Adrenal gland (tissue), 12 donors: ENCODE results near the gene RNF10. TPM values are rescaled to one million over a fixed set of nuclear protein-coding genes. Genes with fewer than 3 reads are reported as not detected.
A peak's percentile ranks its signal among the peaks of the same experiment; 100 is the strongest.

Experiments used
- DNase-seq, 7 donors: peaks; one replicate each; pipeline ENCODE4 v3.0.0-alpha.2; 2019 to 2020
- H3K27ac ChIP-seq, 5 donors: fragments of 200-600 bp; sonication (generic) in 4 of 5; 1 replicate in 3 of 5; 2 replicates in 2 of 5; pipeline versions ENCODE4 v1.5.1 to v1.8.0; 2016 to 2020; ENCODE audit warnings: mild to moderate bottlenecking in 1 of 5
- H3K27me3 ChIP-seq: fragments of 200-600 bp; 2 replicates; pipeline ENCODE4 v1.8.0; 2021
- H3K36me3 ChIP-seq, 2 donors: fragments of 200-600 bp; replicated peaks in 1 of 2; 1 replicate in 1 of 2; 2 replicates in 1 of 2; pipeline versions ENCODE4 v1.5.1 to v1.8.0; 2018 to 2022
- H3K4me1 ChIP-seq, 2 donors: fragments of 200-600 bp; replicated peaks in 1 of 2; 1 replicate in 1 of 2; 2 replicates in 1 of 2; pipeline versions ENCODE4 v1.5.1 to v1.8.0; 2018 to 2021
- H3K4me3 ChIP-seq, 4 donors: fragments of 200-600 bp; sonication (generic) in 3 of 4; one replicate each; pipeline ENCODE4 v1.5.1; 2016 to 2018
- H3K9me3 ChIP-seq, 3 donors: fragments of 200-600 bp; sonication (generic) in 1 of 3; replicated peaks in 1 of 3; 1 replicate in 2 of 3; 2 replicates in 1 of 3; pipeline versions ENCODE4 v1.5.1 to v1.8.0; 2016 to 2021
- CTCF ChIP-seq, 6 experiments: fragments of 450-650 bp in 4 of 6; fragments of 200-600 bp in 2 of 6; sonication (generic) in 1 of 6; IDR thresholded peaks; 1 replicate in 5 of 6; 2 replicates in 1 of 6; pipeline versions ENCODE4 v1.5.1 to v1.8.0; 2016 to 2021; ENCODE audit warnings: antibody characterized with exemption in 6 of 6, mild to moderate bottlenecking in 2 of 6, moderate library complexity in 1 of 6
- POLR2A ChIP-seq, 2 donors: fragments of 450-650 bp; IDR thresholded peaks; one replicate each; pipeline ENCODE4 v1.6.1; 2017; ENCODE audit warnings: antibody characterized with exemption in 2 of 2, mild to moderate bottlenecking in 2 of 2, moderate library complexity in 1 of 2
- WGBS, 4 donors: extraction: QIAGEN DNeasy Blood & Tissue Kit in 2 of 4; methylation state at CpG; one replicate each; pipeline versions ENCODE4 v1.1.5 to v1.1.7; 2013 to 2017; 5-methylcytosine and 5-hydroxymethylcytosine counted together
- intact Hi-C, 2 donors: fragments of 100-400 bp; cut with DNase I; formaldehyde crosslinking; loops; one replicate each; pipeline versions ENCODE4 v1.14.1 to v1.15.0; 2022 to 2023
- polyA plus RNA-seq, 3 donors: library from polyadenylated mRNA; stranded (reverse); fragments of 200-250 nt in 2 of 3; fragments of 350-450 nt in 1 of 3; fragmentation: Illumina TruSeq in 1 of 3; extraction: RNeasy Lipid Tissue Mini Kit (QIAGEN cat#74804) in 1 of 3; gene quantifications; one replicate each; pipeline ENCODE4 v1.2.3, GENCODE V29; 2013 to 2014
- total RNA-seq, 9 donors: library from RNA; depleted of rRNA in 4 of 9; stranded (reverse); fragments of >200 nt in 4 of 9; fragments of 120-200 nt in 1 of 9; fragmentation: NEBNext Ultra II Directional in 1 of 9; extraction: Animal tissue kit (Norgen Biotek cat#: 25700) in 1 of 9; gene quantifications; one replicate each; pipeline versions ENCODE4 v1.1.0 to v1.2.4, GENCODE V29; 2013 to 2023
- donor health status: healthy with polysubstance abuse.
- donor health status: Bipolar disorder and iron deficiency.
- donor health status: DM: yes; HTN: yes; CAD: no.
- donor health status: DM: no; HTN: no; CAD: no.
- donor health status: DM: no; HTN: no; CAD: no.
- donor health status: DM: yes; HTN: yes; CAD: no.

RNF10 gene
- total and polyA plus RNA-seq, 12 donors = 99.9 to 741 (median 257) TPM

- intact Hi-C loops = no loop called here
- peak overlapping the region in 2 of 5 donors; percentile 87 to 90 for H3K27ac ChIP-seq
- peak in 1 of 7 donors; percentile 29 for DNase-seq
- H3K27me3 ChIP-seq = no peaks in the 10 kb centered on the region
- WGBS, 4 donors = 24 to 50% (median 35%) methylated on average over 9 to 17 of the region's 17 CpGs
- no peak for TF ChIP-seq POLR2A (IDR thresholded peaks at IDR 0.05)
- no peak for TF ChIP-seq CTCF (IDR thresholded peaks at IDR 0.05)
- H3K4me1 ChIP-seq = peaks cover 15 to 22% of the 10 kb centered on the region in 2 donors
- H3K36me3 ChIP-seq = peaks cover 0 to 15% of the 10 kb centered on the region in 2 donors
- no peaks in the 10 kb centered on the region for H3K9me3 ChIP-seq
- H3K4me3 ChIP-seq = peak overlapping the region in 2 of 4 donors; percentile 86 to 91
Measured at GRCh38 chr12:120495186-120495730, 38.9 kb upstream of the RNF10 start.

DNA sequence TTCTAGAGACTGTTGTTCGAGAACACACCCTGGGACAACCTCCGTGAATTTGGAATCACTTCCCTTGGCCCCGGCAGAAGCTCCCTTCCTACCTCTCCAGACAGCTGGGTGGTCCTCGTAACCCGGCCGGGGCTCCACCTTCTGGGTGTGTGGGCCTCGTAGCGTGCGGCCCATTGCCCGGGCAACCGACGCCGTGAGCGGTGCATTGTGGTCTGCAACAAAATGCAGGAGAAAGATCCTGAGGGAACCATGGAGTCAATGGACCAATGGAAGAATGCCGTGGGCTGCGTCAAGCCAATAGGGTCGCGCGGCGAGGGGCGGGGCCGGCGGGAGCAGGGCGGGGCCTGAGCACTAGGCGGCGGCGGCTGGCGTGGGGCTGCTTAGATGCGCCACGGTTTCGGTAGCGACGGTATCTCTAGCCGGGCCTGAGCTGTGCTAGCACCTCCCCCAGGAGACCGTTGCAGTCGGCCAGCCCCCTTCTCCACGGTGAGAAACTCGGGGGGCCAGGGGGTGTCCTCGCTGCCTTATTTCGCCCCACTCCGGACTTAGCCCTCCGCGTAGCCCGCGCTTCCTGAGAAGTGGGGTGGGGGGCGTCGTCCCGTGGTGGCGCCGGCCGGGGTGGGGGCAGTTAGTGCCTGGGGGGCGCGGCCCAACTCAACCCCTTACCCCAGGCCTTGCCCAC, 38.3 kb upstream of the RNF10 start, which contains the start of gene DYNLL1:
Gene DYNLL1, plus strand, starts transcription at position 383 of the 682 bp plus-strand sequence. CDS start 309 bp downstream, outside the sequence.
- no peaks in the 10 kb centered on the region for H3K27me3 ChIP-seq
- 0 to 4% (median 1%) methylated on average over 13 to 53 of the region's 53 CpGs for WGBS, 4 donors
- intact Hi-C loops = no loop called here
- H3K27ac ChIP-seq = peak within 1 kb of the TSS in 4 of 5 donors; percentile 63 to 90 (median 82)
- TF ChIP-seq CTCF (IDR thresholded peaks at IDR 0.05) = peak in 3 of 6 experiments; percentile 16 to 32 (median 29)
- TF ChIP-seq POLR2A (IDR thresholded peaks at IDR 0.05) = peak; percentile 80 to 91
- H3K4me1 ChIP-seq = peaks cover 15 to 22% of the 10 kb centered on the region in 2 donors
- H3K9me3 ChIP-seq = no peaks in the 10 kb centered on the region
- H3K36me3 ChIP-seq = peaks cover 0 to 15% of the 10 kb centered on the region in 2 donors
- DNase-seq = peak; percentile 96 to 99 (median 97)
- peak within 1 kb of the TSS; percentile 38 to 91 (median 77) for H3K4me3 ChIP-seq

DNA sequence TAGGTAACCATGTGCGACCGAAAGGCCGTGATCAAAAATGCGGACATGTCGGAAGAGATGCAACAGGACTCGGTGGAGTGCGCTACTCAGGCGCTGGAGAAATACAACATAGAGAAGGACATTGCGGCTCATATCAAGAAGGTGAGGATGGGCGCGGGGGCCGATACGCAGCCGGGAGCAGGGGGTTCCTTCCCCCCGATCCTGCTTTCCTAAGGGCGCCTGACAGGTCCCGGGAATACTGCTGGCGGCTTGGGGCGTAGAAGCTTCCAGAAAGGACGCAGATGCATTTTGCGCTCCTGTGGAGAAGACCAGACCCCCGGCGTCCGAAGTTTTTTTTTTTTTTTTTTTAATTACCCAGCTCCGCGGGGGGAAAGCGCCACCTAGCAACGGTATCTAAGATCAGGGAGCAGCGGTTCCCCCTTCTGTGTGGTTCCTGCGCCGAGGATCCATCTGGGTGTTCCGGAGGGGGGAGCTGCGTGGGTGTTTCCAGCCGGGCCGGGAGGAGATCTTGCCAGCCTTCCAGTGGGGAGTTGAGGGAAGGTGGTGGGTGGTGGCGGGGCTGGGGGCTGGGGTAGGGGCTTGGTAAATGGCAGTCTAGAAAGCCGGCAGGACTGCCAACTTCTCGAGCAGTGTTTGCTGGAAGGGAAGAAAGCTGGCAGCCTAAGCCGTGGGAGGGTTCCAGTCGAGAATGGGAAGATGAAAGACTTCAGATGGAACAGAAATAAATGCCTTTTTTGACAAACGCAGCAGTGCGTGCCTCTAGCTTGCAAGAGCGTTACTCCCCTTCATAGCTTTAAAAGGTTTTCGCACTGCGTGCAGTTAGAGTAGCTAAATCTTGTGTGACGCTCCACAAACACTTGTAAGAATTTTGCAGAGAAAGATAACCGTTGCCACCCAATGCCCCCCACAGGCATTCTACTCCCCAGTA, 37.5 kb upstream of the RNF10 start:
- intact Hi-C loops = no loop called here

More for the DNA sequence above, 37.5 kb upstream of the RNF10 start:
- H3K27ac ChIP-seq = peak overlapping the region in 4 of 5 donors; percentile 63 to 90 (median 82)
- peaks cover 15 to 22% of the 10 kb centered on the region in 2 donors for H3K4me1 ChIP-seq
- peaks cover 0 to 15% of the 10 kb centered on the region in 2 donors for H3K36me3 ChIP-seq
- H3K27me3 ChIP-seq = no peaks in the 10 kb centered on the region
- TF ChIP-seq CTCF (IDR thresholded peaks at IDR 0.05) (no peak), POLR2A (IDR thresholded peaks at IDR 0.05) (no peak)
- WGBS, 4 donors = 0 to 1% (median 0%) methylated on average over 35 to 47 of the region's 47 CpGs
- H3K9me3 ChIP-seq = no peaks in the 10 kb centered on the region
- H3K4me3 ChIP-seq = peak overlapping the region; percentile 38 to 91 (median 77)
- DNase-seq = peak; percentile 59 to 83 (median 67)
